ENCODE measurements around the gene LACTBL1.

DNA sequence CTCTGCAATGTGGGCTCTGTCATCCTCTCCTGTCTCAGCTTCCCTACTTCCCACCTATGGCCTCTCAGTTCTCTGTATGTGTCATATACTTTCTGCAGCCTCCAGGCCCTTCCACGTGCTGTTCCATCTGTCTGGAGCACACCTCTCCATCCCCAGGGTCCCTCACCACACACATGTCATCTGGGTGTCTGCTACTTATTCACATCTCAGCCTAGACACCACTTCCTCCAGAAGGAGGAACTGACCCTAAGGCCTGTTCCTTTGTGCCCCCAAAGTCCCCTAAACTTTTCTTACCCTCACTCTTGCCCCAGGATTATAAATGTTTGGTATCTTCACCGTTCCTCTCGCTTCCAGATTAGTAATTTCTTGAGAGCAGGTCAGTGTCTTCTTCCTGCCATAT lies 10.1 kb downstream of the LACTBL1 start:
- no peak for TF ChIP-seq POLR2A (IDR thresholded peaks at IDR 0.05)
- TF ChIP-seq, protein P1, sequence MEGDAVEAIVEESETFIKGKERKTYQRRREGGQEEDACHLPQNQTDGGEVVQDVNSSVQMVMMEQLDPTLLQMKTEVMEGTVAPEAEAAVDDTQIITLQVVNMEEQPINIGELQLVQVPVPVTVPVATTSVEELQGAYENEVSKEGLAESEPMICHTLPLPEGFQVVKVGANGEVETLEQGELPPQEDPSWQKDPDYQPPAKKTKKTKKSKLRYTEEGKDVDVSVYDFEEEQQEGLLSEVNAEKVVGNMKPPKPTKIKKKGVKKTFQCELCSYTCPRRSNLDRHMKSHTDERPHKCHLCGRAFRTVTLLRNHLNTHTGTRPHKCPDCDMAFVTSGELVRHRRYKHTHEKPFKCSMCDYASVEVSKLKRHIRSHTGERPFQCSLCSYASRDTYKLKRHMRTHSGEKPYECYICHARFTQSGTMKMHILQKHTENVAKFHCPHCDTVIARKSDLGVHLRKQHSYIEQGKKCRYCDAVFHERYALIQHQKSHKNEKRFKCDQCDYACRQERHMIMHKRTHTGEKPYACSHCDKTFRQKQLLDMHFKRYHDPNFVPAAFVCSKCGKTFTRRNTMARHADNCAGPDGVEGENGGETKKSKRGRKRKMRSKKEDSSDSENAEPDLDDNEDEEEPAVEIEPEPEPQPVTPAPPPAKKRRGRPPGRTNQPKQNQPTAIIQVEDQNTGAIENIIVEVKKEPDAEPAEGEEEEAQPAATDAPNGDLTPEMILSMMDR (IDR thresholded peaks at IDR 0.05): no peak
